HCT116 (cell line): ENCODE results near the gene PARVB. TPM values are rescaled to one million over a fixed set of nuclear protein-coding genes. Genes with fewer than 3 reads are reported as not detected.

ENCODE experiments used
- ATAC-seq: fragments of 200-7000 bp; cut with Tn5 transposase; 2 replicates; pipeline ENCODE4 v1.9.1; 2020; ENCODE audit warnings: mild to moderate bottlenecking, moderate library complexity
- BruUV-seq: library from RNA; stranded (reverse); fragments of 400-500 nt; replicated peaks from 2 replicates; lab custom pipeline; 2021; lab: Mats Ljungman, UMichigan
- CTCF ChIA-PET: fragments of 300-600 bp; sonication (Branson Sonifier 250); formaldehyde crosslinking; loops from one replicate; lab custom pipeline; 2021; ENCODE audit warnings: antibody characterized with exemption; lab: Charles Lee
- POLR2A ChIA-PET: fragments of 300-600, 350-600 bp; sonication (Branson Sonifier 250); formaldehyde crosslinking; loops from one replicate; lab custom pipeline; 2021; ENCODE audit warnings: antibody characterized with exemption; lab: Charles Lee
- RAD21 ChIA-PET, 2 experiments: fragments of 300-600 bp; sonication (Branson Sonifier 250); formaldehyde crosslinking; loops; one replicate each; lab custom pipeline; 2023; ENCODE audit warnings: low total read pairs in 2 of 2; ENCODE audit not compliant: uncharacterized antibody in 2 of 2, unreplicated experiment in 2 of 2, low non-redundant PET in 1 of 2; lab: Charles Lee
- DNase-seq: peaks from one replicate; pipeline ENCODE4 v3.0.0-alpha.2; 2010; ENCODE audit warnings: low read depth, low spot score
- H2AFZ ChIP-seq: fragments of 200-600 bp; shearing (Covaris generic), sonication (generic); 2 replicates; pipeline ENCODE4 v1.6.1; 2017; ENCODE audit warnings: low read depth, mixed run types, mixed read lengths, antibody characterized with exemption, low read length; ENCODE audit not compliant: poor library complexity, severe bottlenecking
- H3K27ac ChIP-seq: 2 replicates; pipeline ENCODE4 v1.5.1; 2012; ENCODE audit warnings: low read depth, low read length
- H3K27me3 ChIP-seq: fragments of 200-600 bp; sonication (generic); 2 replicates; pipeline ENCODE4 v1.6.1; 2016; ENCODE audit warnings: mixed run types, low read length, mixed read lengths; ENCODE audit not compliant: insufficient read depth
- H3K36me3 ChIP-seq, 2 experiments: fragments of 200-500 bp in 1 of 2; fragments of 200-600 bp in 1 of 2; sonication (Bioruptor generic) in 1 of 2; sonication (generic) in 1 of 2; 2 replicates each; pipeline versions ENCODE4 v1.5.1 to v1.6.1; 2014 to 2016; ENCODE audit warnings: low read length in 2 of 2, inconsistent platforms in 1 of 2, mixed read lengths in 1 of 2, mixed run types in 1 of 2; ENCODE audit not compliant: insufficient read depth in 2 of 2, control insufficient read depth in 1 of 2
- H3K4me1 ChIP-seq, 2 experiments: fragments of 200-600 bp in 1 of 2; sonication (generic) in 1 of 2; 2 replicates each; pipeline versions ENCODE4 v1.5.1 to v1.6.1; 2012 to 2017; ENCODE audit warnings: low read length in 2 of 2, inconsistent platforms in 1 of 2, mild to moderate bottlenecking in 1 of 2, mixed read lengths in 1 of 2, mixed run types in 1 of 2, moderate library complexity in 1 of 2; ENCODE audit not compliant: insufficient read depth in 2 of 2, control insufficient read depth in 1 of 2
- H3K4me2 ChIP-seq: fragments of 200-600 bp; sonication (generic); 2 replicates; pipeline ENCODE4 v1.6.1; 2017; ENCODE audit warnings: mixed run types, low read length, mixed read lengths
- H3K4me3 ChIP-seq, 2 experiments: fragments of 200-600 bp in 1 of 2; sonication (generic) in 1 of 2; replicated peaks in 1 of 2; 2 replicates each; pipeline ENCODE4 v1.5.1; 2011 to 2016; ENCODE audit warnings: low read length in 2 of 2, control low read depth in 1 of 2, low read depth in 1 of 2, mild to moderate bottlenecking in 1 of 2, mixed read lengths in 1 of 2, mixed run types in 1 of 2
- H3K79me2 ChIP-seq: fragments of 200-600 bp; sonication (generic); 2 replicates; pipeline ENCODE4 v1.6.1; 2017; ENCODE audit warnings: mild to moderate bottlenecking, mixed run types, low read length, moderate library complexity, mixed read lengths; ENCODE audit not compliant: insufficient read depth
- H3K9ac ChIP-seq: fragments of 200-600 bp; sonication (generic); 2 replicates; pipeline ENCODE4 v1.6.1; 2016; ENCODE audit warnings: low read length, mixed read lengths
- H3K9me2 ChIP-seq: fragments of 200-600 bp; sonication (generic), shearing (Covaris generic); 2 replicates; pipeline ENCODE4 v1.6.1; 2017; ENCODE audit warnings: mixed run types, mild to moderate bottlenecking, moderate library complexity; ENCODE audit not compliant: insufficient read depth
- H3K9me3 ChIP-seq, 2 experiments: fragments of 200-500 bp in 1 of 2; fragments of 200-600 bp in 1 of 2; sonication (Bioruptor generic) in 1 of 2; sonication (generic) in 1 of 2; 2 replicates each; pipeline ENCODE4 v1.6.1; 2014 to 2017; ENCODE audit warnings: low read length in 2 of 2, mixed read lengths in 2 of 2, inconsistent platforms in 1 of 2, low read depth in 1 of 2, mild to moderate bottlenecking in 1 of 2, mixed run types in 1 of 2, moderate library complexity in 1 of 2; ENCODE audit not compliant: control insufficient read depth in 1 of 2, insufficient read depth in 1 of 2
- H4K20me1 ChIP-seq: fragments of 200-600 bp; sonication (generic), shearing (Covaris generic); 2 replicates; pipeline ENCODE4 v1.6.1; 2017; ENCODE audit warnings: mixed run types, mild to moderate bottlenecking, moderate library complexity; ENCODE audit not compliant: insufficient read depth
- CTCF ChIP-seq, 3 experiments: fragments of 200-600 bp in 1 of 3; sonication (generic) in 1 of 3; IDR thresholded peaks in 2 of 3; conservative IDR thresholded peaks in 1 of 3; 2 replicates each; pipeline ENCODE4 v1.5.1; 2012 to 2017; ENCODE audit warnings: low read depth in 2 of 3, low read length in 2 of 3, antibody characterized with exemption in 1 of 3, borderline replicate concordance in 1 of 3, control low read depth in 1 of 3, mild to moderate bottlenecking in 1 of 3, mixed read lengths in 1 of 3, mixed run types in 1 of 3, moderate library complexity in 1 of 3; ENCODE audit not compliant: insufficient read depth in 1 of 3
- FOSL1 ChIP-seq: IDR thresholded peaks from 2 replicates; pipeline ENCODE4 v1.6.1; 2012; ENCODE audit warnings: low read depth
- JUND ChIP-seq: IDR thresholded peaks from 2 replicates; pipeline ENCODE4 v1.6.1; 2012
- POLR2A ChIP-seq: IDR thresholded peaks from 2 replicates; pipeline ENCODE4 v1.7.0; 2011; ENCODE audit warnings: borderline replicate concordance; ENCODE audit not compliant: insufficient read depth, insufficient read length; ENCODE audit errors: extremely low read depth
- RAD21 ChIP-seq: IDR thresholded peaks from 2 replicates; pipeline ENCODE4 v1.6.1; 2012; ENCODE audit warnings: low read depth, mild to moderate bottlenecking
- REST ChIP-seq: IDR thresholded peaks from 2 replicates; pipeline ENCODE4 v1.6.1; 2012; ENCODE audit warnings: low read depth
- TCF7L2 ChIP-seq: IDR thresholded peaks from 2 replicates; pipeline ENCODE4 v1.7.0; 2011; ENCODE audit warnings: borderline replicate concordance, inconsistent platforms; ENCODE audit not compliant: insufficient read depth, insufficient read length; ENCODE audit errors: extremely low read depth
- ZNF274 ChIP-seq: fragments of 200-500 bp; sonication (Bioruptor generic); IDR thresholded peaks from 2 replicates; pipeline ENCODE4 v1.6.1; 2014; ENCODE audit warnings: mild to moderate bottlenecking, low read depth, low read length, inconsistent platforms
- intact Hi-C: fragments of 100-400 bp; cut with micrococcal nuclease; formaldehyde crosslinking; loops from 2 replicates; pipeline ENCODE4 v1.10.0; 2022
- total RNA-seq: library from RNA; stranded (reverse); gene quantifications from one replicate; pipeline ENCODE4 v1.2.1, GENCODE V29; 2021; ENCODE audit not compliant: unreplicated experiment

PARVB gene
- total RNA-seq, 1 experiment from 2014 or later = 21.4 TPM

- no peak overlapping the region for H2AFZ ChIP-seq
- POLR2A ChIA-PET = no interaction called here
- TF ChIP-seq REST (no peak), TCF7L2 (no peak), POLR2A (no peak), CTCF (IDR thresholded peaks at IDR 0.05 in 2 of 3, conservative IDR thresholded peaks at IDR 0.05 in 1 of 3; ENCODE audit: borderline replicate concordance in 1 of 3, insufficient read depth in 1 of 3, low read depth in 2 of 3, low read length in 2 of 3) (0 out of 6 replicates have a peak, but pooled peaks of 1 of the 3 experiments have one; percentile 2), FOSL1 (no peak), JUND (no peak), ZNF274 (no peak), RAD21 (no peak)
- H3K27ac ChIP-seq = no peak overlapping the region
- no peak overlapping the region for H3K9ac ChIP-seq
- no peaks in the 10 kb centered on the region for H3K4me1 ChIP-seq
- H3K27me3 ChIP-seq = no peaks in the 10 kb centered on the region
- no TSS peak for BruUV-seq
- intact Hi-C loops = no loop called here
- RAD21 ChIA-PET = no interaction called here
- 0 out of 2 replicates have a peak, but pooled peaks have one; percentile 32 for ATAC-seq
- no peak overlapping the region for H3K4me3 ChIP-seq
- CTCF ChIA-PET = interaction anchor here (1.0 kb wide), 2 partner anchors 10 to 558 kb away, joined by 3 read pairs; no protein-coding TSS in a partner anchor
- no peaks in the 10 kb centered on the region for H3K79me2 ChIP-seq
- no peak overlapping the region for H3K4me2 ChIP-seq
- no peaks in the 10 kb centered on the region for H4K20me1 ChIP-seq
- DNase-seq = no peak
- no peaks in the 10 kb centered on the region for H3K9me2 ChIP-seq
- H3K36me3 ChIP-seq = no peaks in the 10 kb centered on the region
- H3K9me3 ChIP-seq = no peaks in the 10 kb centered on the region
Observed at GRCh38 chr22:44067033-44067432, 42.9 kb downstream of the PARVB start.
